Neural cell (in vitro differentiated cells): ENCODE results near the gene CHKB. TPM values are rescaled to one million over a fixed set of nuclear protein-coding genes. Genes with fewer than 3 reads are reported as not detected.

ENCODE experiments used
- H2AFZ ChIP-seq: fragments of 200-600, 300-800 bp; sonication (generic), shearing (Covaris generic); 2 replicates; pipeline ENCODE4 v1.6.0; 2014; ENCODE audit warnings: low read depth, mild to moderate bottlenecking, antibody characterized with exemption, low read length, moderate library complexity
- H3F3A ChIP-seq: fragments of 200-600 bp; shearing (Covaris generic); 2 replicates; pipeline ENCODE4 v1.6.1; 2016; ENCODE audit warnings: mild to moderate bottlenecking, moderate library complexity, mixed read lengths, antibody characterized with exemption, low read length; ENCODE audit not compliant: insufficient read depth, poor library complexity, severe bottlenecking
- H3K27ac ChIP-seq: fragments of 200-600, 300-800 bp; sonication (generic), shearing (Covaris generic); 2 replicates; pipeline ENCODE4 v1.5.1; 2014; ENCODE audit warnings: mild to moderate bottlenecking, low read length, moderate library complexity
- H3K27me3 ChIP-seq: fragments of 300-800, 200-600 bp; sonication (generic), shearing (Covaris generic); 2 replicates; pipeline ENCODE4 v1.6.0; 2014; ENCODE audit warnings: mild to moderate bottlenecking, low read depth, low read length, moderate library complexity; ENCODE audit not compliant: insufficient read depth
- H3K36me3 ChIP-seq: fragments of 300-800, 200-600 bp; sonication (generic), shearing (Covaris generic); 2 replicates; pipeline ENCODE4 v1.5.1; 2014; ENCODE audit warnings: mild to moderate bottlenecking, antibody characterized with exemption, low read length, moderate library complexity; ENCODE audit not compliant: insufficient read depth
- H3K4me2 ChIP-seq: fragments of 300-800, 200-600 bp; sonication (generic), shearing (Covaris generic); 2 replicates; pipeline ENCODE4 v1.6.0; 2014; ENCODE audit warnings: mild to moderate bottlenecking, low read length
- H3K4me3 ChIP-seq: fragments of 300-800, 200-600 bp; sonication (generic), shearing (Covaris generic); 2 replicates; pipeline ENCODE4 v1.5.1; 2014; ENCODE audit warnings: mild to moderate bottlenecking, low read length, moderate library complexity
- H3K79me2 ChIP-seq: fragments of 200-600 bp; shearing (Covaris generic); replicated peaks from 2 replicates; pipeline ENCODE4 v1.6.0; 2014; ENCODE audit warnings: mild to moderate bottlenecking, low read length, moderate library complexity; ENCODE audit not compliant: insufficient read depth
- H3K9ac ChIP-seq: fragments of 300-800, 200-600 bp; sonication (generic), shearing (Covaris generic); 2 replicates; pipeline ENCODE4 v1.6.1; 2016; ENCODE audit warnings: mild to moderate bottlenecking, low read length, mixed read lengths
- H3K9me2 ChIP-seq: fragments of 200-600 bp; shearing (Covaris generic); 2 replicates; pipeline ENCODE4 v1.6.1; 2016; ENCODE audit warnings: mild to moderate bottlenecking, low read length, mixed read lengths; ENCODE audit not compliant: insufficient read depth
- H3K9me3 ChIP-seq: fragments of 200-600, 300-800 bp; sonication (generic), shearing (Covaris generic); 2 replicates; pipeline ENCODE4 v1.6.1; 2016; ENCODE audit warnings: mild to moderate bottlenecking, mixed run types, low read length, moderate library complexity, mixed read lengths
- H4K20me1 ChIP-seq: fragments of 200-600 bp; shearing (Covaris generic); 2 replicates; pipeline ENCODE4 v1.6.1; 2016; ENCODE audit warnings: mild to moderate bottlenecking, mixed run types; ENCODE audit not compliant: insufficient read depth
- EP300 ChIP-seq: fragments of 450-650 bp; conservative IDR thresholded peaks from 2 replicates; pipeline ENCODE4 v1.6.1; 2014; ENCODE audit warnings: antibody characterized with exemption, mild to moderate bottlenecking, moderate library complexity; ENCODE audit not compliant: poor library complexity, severe bottlenecking
- EZH2 ChIP-seq: fragments of 200-600, 300-800 bp; shearing (Covaris generic), sonication (generic); IDR thresholded peaks from 2 replicates; pipeline ENCODE4 v1.6.1; 2014; ENCODE audit warnings: antibody characterized with exemption, low read length, borderline replicate concordance, mild to moderate bottlenecking; ENCODE audit not compliant: insufficient read depth, poor library complexity, severe bottlenecking
- MXI1 ChIP-seq: fragments of 450-650 bp; conservative IDR thresholded peaks from 2 replicates; pipeline ENCODE4 v1.6.1; 2014; ENCODE audit warnings: antibody characterized with exemption, mild to moderate bottlenecking; ENCODE audit not compliant: poor library complexity, severe bottlenecking
- POLR2AphosphoS5 ChIP-seq: IDR thresholded peaks from 2 replicates; pipeline ENCODE4 v1.6.1; 2012
- RAD21 ChIP-seq: fragments of 450-650 bp; conservative IDR thresholded peaks from 2 replicates; pipeline ENCODE4 v1.6.1; 2014; ENCODE audit warnings: antibody characterized with exemption, mild to moderate bottlenecking, moderate library complexity
- SMC3 ChIP-seq: fragments of 450-650 bp; conservative IDR thresholded peaks from 2 replicates; pipeline ENCODE4 v1.6.1; 2014; ENCODE audit warnings: antibody characterized with exemption, mild to moderate bottlenecking, moderate library complexity; ENCODE audit not compliant: poor library complexity
- TAF1 ChIP-seq: IDR thresholded peaks from 2 replicates; pipeline ENCODE4 v1.6.1; 2012; ENCODE audit warnings: low read depth
- polyA plus RNA-seq: library from polyadenylated mRNA; depleted of rRNA; stranded (reverse); fragments of >200 nt; gene quantifications from 2 replicates; pipeline ENCODE4 v1.2.3, GENCODE V29; 2014
- TF ChIP-seq, protein P1 (sequence below): fragments of 450-650 bp; IDR thresholded peaks from 2 replicates; pipeline ENCODE4 v1.5.1; 2014; ENCODE audit warnings: antibody characterized with exemption, mild to moderate bottlenecking, moderate library complexity; ENCODE audit not compliant: poor library complexity, severe bottlenecking
- TF ChIP-seq, protein P2 (sequence below): IDR thresholded peaks from 2 replicates; pipeline ENCODE4 v1.6.1; 2012; ENCODE audit warnings: borderline replicate concordance

The CHKB gene
- polyA plus RNA-seq, 1 donor from 2014 or later: 173 TPM

DNA sequence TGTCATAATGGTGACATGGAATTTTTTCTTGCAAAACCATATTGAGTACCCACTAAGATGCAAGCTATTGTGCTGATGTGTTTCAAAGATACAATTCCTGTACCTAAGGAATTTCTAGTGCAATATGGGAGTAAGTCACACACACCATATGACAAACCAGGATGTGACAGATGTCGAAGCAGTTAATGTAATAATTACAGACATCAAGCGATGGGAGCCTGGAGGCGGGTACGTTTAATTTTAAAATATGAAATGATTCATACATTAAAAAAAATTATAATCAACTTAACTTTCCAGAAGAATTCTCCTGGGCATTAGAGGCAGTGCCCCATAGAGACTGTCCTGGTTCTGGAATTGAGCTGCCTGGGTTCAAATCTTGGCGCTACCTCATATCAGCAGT is 25.9 kb downstream of the CHKB start:
- no peaks in the 10 kb centered on the region for H3K79me2 ChIP-seq
- H3K9ac ChIP-seq: no peak overlapping the region
- H2AFZ ChIP-seq: no peak overlapping the region
- no peak overlapping the region for H3K4me3 ChIP-seq
- H3K27ac ChIP-seq: no peak overlapping the region
- TF ChIP-seq, protein P1, sequence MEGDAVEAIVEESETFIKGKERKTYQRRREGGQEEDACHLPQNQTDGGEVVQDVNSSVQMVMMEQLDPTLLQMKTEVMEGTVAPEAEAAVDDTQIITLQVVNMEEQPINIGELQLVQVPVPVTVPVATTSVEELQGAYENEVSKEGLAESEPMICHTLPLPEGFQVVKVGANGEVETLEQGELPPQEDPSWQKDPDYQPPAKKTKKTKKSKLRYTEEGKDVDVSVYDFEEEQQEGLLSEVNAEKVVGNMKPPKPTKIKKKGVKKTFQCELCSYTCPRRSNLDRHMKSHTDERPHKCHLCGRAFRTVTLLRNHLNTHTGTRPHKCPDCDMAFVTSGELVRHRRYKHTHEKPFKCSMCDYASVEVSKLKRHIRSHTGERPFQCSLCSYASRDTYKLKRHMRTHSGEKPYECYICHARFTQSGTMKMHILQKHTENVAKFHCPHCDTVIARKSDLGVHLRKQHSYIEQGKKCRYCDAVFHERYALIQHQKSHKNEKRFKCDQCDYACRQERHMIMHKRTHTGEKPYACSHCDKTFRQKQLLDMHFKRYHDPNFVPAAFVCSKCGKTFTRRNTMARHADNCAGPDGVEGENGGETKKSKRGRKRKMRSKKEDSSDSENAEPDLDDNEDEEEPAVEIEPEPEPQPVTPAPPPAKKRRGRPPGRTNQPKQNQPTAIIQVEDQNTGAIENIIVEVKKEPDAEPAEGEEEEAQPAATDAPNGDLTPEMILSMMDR: no peak
- TF ChIP-seq TAF1 (no peak), RAD21 (no peak), SMC3 (no peak), EP300 (no peak), POLR2AphosphoS5 (no peak), EZH2 (no peak), MXI1 (no peak)
- TF ChIP-seq, protein P2, sequence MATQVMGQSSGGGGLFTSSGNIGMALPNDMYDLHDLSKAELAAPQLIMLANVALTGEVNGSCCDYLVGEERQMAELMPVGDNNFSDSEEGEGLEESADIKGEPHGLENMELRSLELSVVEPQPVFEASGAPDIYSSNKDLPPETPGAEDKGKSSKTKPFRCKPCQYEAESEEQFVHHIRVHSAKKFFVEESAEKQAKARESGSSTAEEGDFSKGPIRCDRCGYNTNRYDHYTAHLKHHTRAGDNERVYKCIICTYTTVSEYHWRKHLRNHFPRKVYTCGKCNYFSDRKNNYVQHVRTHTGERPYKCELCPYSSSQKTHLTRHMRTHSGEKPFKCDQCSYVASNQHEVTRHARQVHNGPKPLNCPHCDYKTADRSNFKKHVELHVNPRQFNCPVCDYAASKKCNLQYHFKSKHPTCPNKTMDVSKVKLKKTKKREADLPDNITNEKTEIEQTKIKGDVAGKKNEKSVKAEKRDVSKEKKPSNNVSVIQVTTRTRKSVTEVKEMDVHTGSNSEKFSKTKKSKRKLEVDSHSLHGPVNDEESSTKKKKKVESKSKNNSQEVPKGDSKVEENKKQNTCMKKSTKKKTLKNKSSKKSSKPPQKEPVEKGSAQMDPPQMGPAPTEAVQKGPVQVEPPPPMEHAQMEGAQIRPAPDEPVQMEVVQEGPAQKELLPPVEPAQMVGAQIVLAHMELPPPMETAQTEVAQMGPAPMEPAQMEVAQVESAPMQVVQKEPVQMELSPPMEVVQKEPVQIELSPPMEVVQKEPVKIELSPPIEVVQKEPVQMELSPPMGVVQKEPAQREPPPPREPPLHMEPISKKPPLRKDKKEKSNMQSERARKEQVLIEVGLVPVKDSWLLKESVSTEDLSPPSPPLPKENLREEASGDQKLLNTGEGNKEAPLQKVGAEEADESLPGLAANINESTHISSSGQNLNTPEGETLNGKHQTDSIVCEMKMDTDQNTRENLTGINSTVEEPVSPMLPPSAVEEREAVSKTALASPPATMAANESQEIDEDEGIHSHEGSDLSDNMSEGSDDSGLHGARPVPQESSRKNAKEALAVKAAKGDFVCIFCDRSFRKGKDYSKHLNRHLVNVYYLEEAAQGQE: no peak
- H3K4me2 ChIP-seq: no peak overlapping the region
- H3K36me3 ChIP-seq: no peaks in the 10 kb centered on the region
- H3K9me2 ChIP-seq: no peaks in the 10 kb centered on the region
- no peaks in the 10 kb centered on the region for H4K20me1 ChIP-seq
- H3F3A ChIP-seq: no peaks in the 10 kb centered on the region
- no peaks in the 10 kb centered on the region for H3K9me3 ChIP-seq
- H3K27me3 ChIP-seq: no peaks in the 10 kb centered on the region

GRCh38 chr22:50553310-50553709 is 29.3 kb downstream of the CHKB start:
- TF ChIP-seq MXI1 (no peak), SMC3 (no peak), EP300 (no peak), RAD21 (no peak), POLR2AphosphoS5 (no peak), TAF1 (no peak), EZH2 (no peak)
- TF ChIP-seq, protein P2: no peak
- TF ChIP-seq, protein P1: no peak
- no peaks in the 10 kb centered on the region for H3F3A ChIP-seq
- no peak overlapping the region for H3K4me2 ChIP-seq
- no peak overlapping the region for H3K9ac ChIP-seq
- H3K79me2 ChIP-seq: no peaks in the 10 kb centered on the region
- no peak overlapping the region for H3K4me3 ChIP-seq
- H4K20me1 ChIP-seq: no peaks in the 10 kb centered on the region
- H3K9me2 ChIP-seq: no peaks in the 10 kb centered on the region
- no peaks in the 10 kb centered on the region for H3K27me3 ChIP-seq
- H3K36me3 ChIP-seq: no peaks in the 10 kb centered on the region
- H3K9me3 ChIP-seq: no peaks in the 10 kb centered on the region
- no peak overlapping the region for H3K27ac ChIP-seq
- no peak overlapping the region for H2AFZ ChIP-seq
